DMS 273 (cell line): ENCODE data around the gene SLC9A9.

Experiments
- DNase-seq: peaks from one replicate; lab custom pipeline; 2025; ENCODE audit not compliant: unreplicated experiment; lab: John Stamatoyannopoulos, UW

The SLC9A9 gene

DNA sequence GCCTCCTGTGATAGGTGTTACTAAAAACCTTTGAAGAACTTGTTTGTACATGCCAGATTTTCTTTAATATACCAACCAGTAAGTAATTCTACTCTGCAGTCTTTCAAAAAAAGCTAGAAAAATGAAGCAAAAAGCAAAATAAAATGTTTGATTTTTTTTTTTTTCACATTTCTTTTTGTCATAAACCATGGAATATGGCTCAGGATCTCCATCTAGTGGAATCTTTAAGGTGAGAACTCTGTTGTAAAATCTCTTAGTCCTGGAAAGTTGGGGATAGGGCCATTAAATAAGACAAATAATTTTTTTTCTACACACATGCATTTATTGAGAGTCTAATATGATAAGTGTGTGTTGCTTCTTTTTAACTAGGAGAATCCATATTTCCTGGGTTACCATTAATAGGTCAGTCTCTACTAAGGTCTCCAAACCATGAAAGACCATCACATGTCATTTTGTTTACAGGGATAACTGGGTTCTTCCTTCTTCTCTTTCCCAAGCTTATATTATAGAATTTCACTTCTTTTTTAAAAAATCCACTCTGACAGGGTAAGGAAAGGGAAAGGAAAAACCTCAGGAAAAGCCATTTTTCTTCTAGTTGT is 84.6 kb downstream of the SLC9A9 start:
- peak; percentile 60 for DNase-seq

DNA sequence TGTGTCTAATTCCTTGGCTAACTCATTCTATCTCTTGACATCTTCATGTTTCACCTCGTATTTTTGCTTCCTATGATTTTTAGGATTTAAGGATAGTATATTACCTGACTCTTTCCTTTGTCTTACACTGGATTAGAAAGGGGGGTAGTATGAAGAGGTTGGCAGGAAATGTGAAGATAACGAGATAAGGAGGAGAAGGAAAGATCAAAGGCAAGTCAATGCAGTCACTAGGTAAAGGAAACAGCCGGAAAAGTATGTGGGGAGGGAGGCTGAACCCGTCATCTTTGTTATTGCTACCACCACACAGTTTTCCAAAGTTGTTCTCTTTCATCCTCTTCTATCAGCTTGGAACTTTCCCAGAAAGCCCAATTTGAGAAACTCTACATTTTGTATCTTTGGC is 90.6 kb downstream of the SLC9A9 start:
- DNase-seq, result no peak

DNA sequence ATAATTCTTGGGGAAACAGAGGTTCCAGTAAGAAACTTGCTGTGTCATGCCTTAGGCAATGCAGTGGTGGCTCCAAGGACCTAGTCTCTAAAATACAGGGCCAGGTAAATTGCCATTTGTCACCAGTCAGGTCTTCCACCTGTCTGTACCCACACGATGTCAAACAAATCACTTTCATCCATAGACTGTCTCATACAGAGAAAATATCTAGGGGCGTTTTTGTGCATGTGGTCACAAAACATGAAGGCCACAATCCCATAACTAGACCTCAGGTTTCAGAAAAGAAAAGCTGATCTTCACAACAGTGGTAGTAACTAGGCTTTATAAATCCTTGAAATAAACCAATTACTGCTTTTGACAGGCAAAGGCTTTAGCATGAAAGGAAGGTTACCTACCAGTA is 92.3 kb downstream of the SLC9A9 start:
- DNase-seq, result no peak

DNA sequence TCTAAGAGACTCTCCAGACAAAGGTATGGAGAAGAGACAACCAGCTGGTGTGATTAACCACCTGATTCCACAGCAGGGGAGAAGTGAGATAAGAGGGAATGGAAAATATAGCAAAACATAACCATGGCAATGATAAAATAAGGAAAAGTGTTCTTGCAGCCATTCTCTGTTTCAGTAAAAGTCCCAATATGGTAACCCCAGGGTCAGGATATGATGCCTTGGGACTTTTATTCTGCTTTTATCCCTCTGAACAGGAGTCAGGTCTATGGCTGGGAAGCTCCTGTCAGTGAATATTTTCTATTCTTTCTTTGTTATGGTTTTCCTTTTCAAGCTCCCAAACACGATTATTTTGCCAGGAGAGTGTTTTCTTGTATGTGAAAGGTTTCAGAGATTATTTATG is 94.2 kb downstream of the SLC9A9 start:
- DNase-seq, result no peak

DNA sequence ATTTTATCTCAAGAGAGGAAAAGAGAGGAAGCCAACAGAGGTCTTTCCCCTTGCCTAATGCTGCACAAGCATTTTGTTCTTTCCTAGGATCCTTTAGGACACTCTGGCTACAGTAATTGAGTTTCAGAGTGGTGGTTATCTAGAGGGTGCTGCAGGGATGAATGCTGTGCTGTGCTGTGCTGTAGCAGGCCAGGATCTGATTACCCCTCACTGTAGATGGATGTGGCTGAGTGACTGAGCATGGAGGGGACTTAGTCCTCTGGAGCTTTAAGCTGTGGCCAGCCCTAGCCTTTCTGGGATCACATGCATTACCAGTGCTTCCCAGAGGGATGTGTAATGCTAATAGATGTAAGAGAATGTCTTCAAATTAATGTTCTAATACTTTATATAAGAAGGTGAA is 94.8 kb downstream of the SLC9A9 start:
- no peak for DNase-seq

DNA sequence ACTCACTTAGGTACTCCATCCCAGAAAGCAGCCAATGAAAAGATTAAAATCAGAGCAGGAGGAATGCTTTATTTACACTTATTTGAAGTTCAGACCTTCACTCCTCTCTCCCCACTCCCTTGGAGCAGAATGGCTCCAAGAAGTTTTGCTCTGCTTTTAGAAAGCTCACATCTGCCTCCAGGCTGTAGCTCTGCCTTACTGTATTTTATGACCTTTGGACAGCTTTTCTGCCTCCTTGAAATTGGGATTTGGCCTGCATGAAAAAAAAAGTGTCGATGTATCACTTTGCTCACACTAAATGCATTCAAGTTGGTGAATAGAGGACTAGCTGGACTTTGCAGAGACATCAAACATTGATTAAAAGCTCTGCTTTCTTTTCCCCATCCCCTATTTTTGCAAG is 95.3 kb downstream of the SLC9A9 start:
- DNase-seq, result peak; percentile 18

DNA sequence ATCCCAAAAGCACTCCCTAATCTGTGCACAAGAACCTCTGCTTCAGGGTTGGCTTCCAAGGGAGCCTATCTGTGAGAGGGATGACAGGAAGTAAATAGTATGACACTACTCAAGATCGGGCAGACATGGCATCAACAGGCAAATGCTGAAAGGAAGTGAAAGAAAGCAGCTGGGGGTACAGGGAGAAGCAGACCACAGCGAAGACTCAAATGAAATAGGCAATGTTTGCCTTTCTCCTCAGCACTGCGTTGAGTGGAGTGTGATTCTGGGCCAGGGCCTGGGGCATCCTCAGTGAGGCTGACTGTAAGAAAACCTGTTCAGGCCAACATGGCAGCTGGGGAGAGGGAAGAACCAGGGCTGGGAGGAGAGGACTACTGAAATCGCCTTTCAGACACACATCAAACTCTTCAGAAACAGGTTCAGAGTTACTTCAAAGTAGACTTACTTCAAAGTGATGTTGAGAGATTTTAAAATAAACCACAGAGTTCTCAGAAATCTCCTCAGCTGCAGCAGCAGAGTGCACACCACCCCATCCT is 96.6 kb downstream of the SLC9A9 start:
- DNase-seq, result no peak

DNA sequence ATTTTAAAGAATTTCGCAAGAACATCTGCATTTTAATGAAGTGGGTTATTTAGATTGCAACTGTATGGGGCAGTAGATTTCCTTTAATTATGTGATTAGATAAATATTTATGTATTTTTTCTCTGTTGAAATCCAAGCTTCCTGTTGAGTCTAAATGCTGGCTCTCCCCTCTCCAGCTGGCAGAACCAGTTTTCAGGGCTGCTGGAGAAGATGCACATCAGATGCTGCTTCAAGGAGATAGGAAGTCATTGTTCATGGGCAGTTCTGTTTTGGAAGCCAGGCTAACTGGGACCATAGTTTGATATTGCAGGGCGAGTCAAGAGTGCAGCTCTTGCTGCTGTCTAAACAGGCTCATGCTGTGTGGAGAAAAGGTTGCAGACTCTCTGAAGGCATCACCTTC is 97.4 kb downstream of the SLC9A9 start:
- DNase-seq, result no peak

DNA sequence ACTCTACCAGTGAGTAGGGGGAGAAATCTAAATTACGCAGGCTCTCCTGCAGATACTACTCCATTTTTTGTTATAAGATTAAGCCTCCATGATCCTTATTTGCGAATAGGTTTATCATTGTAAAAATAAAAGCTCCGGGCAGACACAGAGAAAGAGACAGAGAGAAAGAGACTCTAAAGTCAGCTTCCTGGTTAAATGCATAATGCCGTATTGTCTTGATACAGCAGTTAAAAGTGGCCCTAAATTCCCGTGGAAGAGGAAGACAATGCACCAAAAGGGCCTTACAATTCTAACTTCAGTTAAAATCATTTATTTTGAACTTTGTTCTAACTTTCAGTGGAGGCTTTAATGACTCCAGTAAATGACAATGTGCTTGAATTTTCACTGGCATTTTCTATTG is 98.3 kb downstream of the SLC9A9 start:
- DNase-seq, result no peak

DNA sequence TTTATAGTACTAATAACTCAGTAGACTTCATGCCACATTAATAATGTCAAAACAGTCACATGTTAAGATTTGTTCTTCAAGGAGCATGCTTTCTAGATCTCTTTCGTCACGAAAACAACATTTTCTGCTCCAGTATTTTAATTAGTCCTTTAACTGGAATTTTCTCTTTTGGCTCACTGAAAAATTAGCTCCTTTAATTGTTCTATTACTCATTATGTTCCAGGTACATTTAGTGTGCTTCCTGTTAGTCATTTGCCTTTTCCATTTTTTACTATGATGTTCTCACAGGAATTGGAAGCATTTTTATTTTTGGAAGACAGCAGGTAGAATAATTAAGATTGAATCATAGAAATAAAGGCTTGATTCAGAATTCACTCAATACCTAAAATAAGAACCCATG is 111.2 kb downstream of the SLC9A9 start:
- no peak for DNase-seq

DNA sequence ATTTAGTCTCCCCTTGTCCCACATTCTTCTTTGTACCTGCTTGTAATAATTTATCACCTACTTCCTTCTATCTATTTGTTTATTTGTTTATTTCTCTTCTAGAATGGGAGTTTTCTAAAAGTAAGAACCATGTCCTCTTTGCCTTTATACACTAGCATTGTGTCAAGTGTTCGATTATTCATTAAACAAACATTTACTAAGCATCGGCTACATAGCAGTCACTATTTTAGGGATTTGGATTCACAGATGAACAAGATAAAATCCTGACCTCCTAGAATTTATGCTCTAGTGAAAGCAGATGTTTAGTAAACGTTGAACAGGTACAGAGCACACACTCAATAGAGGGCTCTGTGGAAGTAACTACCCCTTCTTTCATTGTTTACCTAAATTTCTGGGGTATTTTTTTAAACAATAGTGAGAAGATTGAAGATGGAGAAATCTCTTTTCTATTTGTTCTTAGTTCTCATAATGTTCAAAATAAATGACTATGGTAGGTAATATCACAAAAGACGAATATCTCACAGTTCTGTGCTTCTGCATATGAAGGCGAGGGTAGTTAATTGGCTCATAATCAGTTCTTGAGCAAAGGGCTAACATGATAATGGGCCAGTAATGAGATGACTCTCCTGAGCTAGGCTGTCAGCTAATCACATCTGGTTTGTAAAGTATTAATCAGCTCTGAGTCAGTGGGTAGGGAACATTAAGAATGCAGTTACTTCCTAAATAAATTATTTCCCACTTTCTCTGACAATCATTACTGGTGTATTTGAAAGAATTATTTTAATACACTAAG is 111.9 kb downstream of the SLC9A9 start:
- DNase-seq, result no peak

DNA sequence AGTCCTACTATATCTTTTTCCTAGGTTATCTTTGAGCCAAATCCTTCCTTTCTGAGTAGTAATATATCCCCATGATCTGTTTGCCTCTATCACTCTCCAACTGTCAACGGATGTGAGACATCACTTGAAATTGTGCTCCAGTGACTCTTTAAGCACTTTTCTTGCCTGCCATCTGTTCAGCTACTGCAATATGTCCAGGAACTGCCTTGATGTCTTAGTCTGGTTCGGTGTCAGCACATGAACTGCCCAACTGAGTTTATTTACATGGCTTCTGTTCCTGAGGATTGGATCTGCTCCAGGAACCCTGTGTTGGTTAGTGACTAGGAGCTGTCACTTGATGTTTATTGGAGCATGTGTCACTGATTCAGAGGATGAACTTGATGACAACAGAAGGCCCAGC is 116.5 kb downstream of the SLC9A9 start:
- DNase-seq, result peak; percentile 84

DNA sequence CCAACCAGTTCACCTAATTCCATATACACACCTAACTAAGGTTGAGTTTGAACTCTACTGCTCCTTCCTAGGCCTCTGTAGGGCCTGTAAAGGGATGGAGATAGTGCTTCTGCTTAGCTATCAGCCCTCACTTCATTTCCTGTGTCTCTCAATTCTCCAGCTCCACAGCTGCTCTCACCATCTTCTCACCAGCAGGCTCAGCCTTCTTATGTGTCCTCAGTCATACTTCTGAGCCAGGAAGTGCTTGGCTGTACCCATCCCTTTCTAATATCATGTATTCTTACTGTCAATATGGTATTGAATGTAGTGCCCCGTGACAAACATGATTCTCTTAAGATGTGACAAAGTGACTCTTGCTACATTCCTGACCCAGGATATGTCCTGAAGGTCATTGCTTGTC is 116.9 kb downstream of the SLC9A9 start:
- peak; percentile 24 for DNase-seq

DNA sequence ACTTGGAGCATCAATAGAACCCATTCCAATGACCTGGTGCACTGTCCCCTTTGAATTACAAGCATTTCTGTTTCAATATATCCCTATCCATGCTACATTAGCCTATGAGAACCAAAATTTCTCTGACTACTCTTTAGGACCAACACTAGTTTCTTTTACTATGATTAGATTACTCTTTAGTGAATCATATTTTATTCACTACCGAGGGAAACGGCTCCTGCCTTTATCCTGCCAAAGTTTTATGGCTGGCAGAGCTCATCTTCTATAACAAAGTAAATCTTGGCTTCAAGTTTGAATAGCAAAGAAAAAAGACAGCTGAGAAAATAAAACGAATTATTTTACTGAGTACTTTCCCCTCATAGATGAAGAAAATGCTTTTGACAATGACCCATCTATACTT is 120.9 kb downstream of the SLC9A9 start:
- no peak for DNase-seq

DNA sequence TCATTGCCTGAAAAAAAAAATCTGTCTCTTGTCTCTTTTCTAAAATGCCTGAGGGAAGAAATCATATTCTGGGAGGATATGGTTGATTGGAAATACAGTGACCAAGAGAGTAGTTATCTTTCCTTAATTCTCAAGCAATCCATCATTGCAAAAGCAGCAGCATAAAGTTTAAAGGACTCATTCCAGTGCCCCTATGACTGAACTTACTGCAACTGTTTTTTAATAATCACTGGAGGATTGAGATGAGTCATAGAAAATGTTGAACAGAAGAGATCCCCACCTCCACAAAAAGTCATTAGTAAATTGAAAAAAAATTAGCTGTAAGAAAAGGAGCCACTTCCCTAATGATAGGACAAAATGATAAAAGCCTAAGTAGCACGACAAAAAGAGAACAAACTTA is 121.5 kb downstream of the SLC9A9 start:
- no peak for DNase-seq

DNA sequence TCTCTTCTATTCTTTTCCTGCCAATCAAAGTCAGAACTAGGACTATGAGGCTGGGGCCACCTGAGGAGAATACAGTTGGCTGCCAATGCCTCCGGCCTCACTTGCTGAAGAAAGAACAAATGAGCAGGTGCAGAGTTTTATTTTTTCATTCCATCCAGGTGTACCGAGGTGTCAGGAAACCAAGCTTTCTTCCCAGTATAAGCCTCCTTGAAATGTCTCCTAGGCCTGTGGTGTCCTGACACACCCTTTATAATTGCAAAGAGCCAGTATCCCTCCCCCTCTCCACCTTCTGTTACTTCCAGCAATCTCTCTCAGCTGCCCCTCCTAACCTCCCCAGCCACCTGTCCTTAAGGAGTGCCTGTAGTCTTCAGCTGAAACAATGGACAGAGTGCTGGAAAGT is 127.9 kb downstream of the SLC9A9 start:
- peak; percentile 76 for DNase-seq

DNA sequence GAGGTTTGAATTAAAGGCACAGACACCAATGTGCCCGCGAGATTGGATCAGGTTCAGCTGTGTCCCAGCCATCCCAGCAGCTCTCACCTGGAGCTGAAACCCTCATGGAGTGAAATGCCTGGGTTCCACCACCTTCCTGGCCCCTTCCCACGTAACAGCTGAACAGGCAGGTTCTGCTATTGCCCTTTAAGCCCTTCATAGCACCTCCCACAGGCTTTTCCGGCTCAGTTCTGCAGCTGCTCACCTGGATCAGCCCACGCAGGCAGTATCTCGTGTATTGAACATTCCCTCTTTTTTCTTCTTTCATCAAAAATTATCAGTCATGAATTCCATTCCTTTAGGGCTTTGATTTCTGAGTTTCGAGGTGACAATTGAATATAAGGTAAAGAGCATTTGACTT is 129.8 kb downstream of the SLC9A9 start:
- DNase-seq, result no peak

DNA sequence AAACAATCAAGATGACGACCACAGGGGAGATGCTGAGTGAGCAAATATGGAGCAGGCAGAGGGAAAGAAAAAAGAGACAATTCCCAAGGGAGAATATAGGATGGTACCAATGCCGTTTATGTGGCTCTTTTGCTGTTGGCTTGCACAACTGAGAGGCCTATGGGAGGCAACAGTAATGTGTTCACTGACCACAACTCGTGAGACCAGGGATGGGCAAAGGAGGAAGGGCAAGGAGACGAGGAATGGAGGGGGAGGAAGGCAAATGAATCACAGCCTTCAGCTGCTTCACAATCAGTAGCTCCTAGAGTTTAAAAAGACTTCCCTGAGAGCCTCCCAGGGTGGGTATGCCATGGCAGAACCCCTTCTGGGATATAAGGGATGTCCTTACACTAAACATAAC is 131.5 kb downstream of the SLC9A9 start:
- DNase-seq, result no peak

DNA sequence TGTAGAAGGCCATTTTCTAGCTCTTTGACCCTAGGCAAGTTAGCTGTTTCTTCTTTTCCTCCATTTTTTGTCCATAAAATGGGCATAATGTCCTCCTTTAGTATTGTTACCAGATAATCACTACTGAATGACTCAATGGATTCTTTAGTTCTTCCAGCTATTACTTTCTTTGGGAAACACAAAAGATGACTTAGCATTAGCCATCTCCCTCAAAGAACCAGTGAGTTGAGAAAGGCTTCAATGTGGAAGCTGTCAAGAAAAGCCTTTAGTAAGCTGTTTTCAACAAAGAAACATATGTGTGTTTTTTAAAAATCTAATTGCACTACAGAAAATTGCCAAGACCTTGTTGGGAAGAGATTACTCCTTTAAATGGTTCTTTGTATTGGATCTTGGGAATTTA is 135.7 kb downstream of the SLC9A9 start:
- DNase-seq, result no peak

DNA sequence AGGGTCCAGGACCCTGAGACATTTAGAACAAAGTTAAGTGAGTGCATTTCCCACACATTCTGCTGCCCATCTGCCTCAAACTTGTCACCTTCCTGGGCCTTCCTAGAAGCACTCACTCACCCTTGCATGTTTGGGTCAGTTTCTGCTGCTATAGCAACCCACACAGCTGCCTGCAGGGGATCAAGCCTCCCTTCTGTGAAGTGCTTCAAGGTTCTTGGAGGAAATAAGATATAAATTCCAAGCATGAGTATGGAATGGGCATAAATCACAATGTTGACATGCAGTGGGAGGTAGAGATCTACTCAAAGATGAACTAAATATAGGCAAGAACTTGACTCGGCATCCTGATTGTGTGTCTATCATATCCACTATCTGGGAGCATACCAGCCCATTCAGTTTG is 140.4 kb downstream of the SLC9A9 start:
- DNase-seq, result no peak

DNA sequence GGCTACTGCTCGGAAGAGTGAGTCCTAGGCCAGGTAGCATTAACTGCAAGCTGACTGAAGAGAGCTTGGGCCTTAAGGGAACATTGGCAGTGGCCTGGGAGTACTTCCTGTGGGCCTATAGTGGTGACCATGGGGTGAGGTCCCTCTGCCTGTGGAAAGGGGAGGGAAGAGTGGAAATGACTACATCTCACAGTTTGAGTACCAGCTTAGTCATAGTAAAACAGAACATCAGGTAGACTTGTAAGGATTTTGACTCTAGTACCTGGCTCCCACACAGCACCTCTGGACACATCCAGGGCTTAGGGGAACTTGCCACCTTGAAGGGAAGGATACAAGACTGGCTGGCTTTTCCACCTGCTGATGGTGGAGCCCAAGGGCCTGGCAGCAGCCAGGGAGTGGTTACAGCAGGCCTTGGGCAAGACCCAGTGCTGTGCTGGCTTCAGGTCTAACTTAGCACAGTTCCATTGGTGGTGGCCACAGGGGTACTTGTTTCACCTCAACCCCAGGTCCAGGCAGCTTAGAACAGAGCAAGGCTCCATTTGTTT is 147.8 kb downstream of the SLC9A9 start:
- DNase-seq, result no peak

DNA sequence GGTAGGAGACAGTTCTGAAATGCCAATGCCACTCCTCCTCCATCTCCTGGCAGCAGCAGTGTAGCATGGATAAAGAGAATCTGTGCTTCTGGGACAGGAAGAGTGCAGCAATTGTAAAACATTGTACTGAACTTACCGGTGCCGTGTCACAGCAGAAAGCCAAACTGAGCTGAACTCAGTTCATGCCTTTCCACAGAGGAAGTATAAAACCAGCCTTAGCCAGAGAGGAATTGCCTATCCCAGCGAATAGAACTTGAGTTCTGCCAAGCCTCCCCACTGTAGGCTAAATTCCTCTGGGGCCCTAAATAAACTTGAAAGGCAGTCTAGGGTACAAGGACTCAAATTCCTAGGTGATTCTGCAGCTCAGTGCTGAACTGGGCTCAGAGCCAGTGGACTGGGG is 148.8 kb downstream of the SLC9A9 start:
- DNase-seq, result no peak
